Prostate gland (tissue), 2 donors: ENCODE results near the gene SLC12A3. TPM values are rescaled to one million over a fixed set of nuclear protein-coding genes. Genes with fewer than 3 reads are reported as not detected.

Experiments
- DNase-seq: peaks from one replicate; pipeline ENCODE4 v3.0.0-alpha.2; 2019; ENCODE audit warnings: low spot score
- H3K27ac ChIP-seq, 2 donors: fragments of 200-600 bp; sonication (generic); 2 replicates each; pipeline ENCODE4 v1.5.1; 2017 to 2019
- H3K27me3 ChIP-seq: fragments of 200-600 bp; sonication (generic); replicated peaks from 2 replicates; pipeline ENCODE4 v1.5.1; 2019; ENCODE audit not compliant: insufficient read depth
- H3K36me3 ChIP-seq, 2 donors: fragments of 200-600 bp; sonication (generic); 1 replicate in 1 of 2; 2 replicates in 1 of 2; pipeline versions ENCODE4 v1.5.1 to v1.8.1; 2017 to 2019
- H3K4me1 ChIP-seq: fragments of 200-600 bp; sonication (generic); replicated peaks from 2 replicates; pipeline ENCODE4 v1.5.1; 2019
- H3K4me3 ChIP-seq, 2 donors: fragments of 200-600 bp; sonication (generic); 2 replicates each; pipeline ENCODE4 v1.5.1; 2017 to 2019
- H3K9me3 ChIP-seq: fragments of 200-600 bp; sonication (generic); 2 replicates; pipeline ENCODE4 v1.5.1; 2017
- CTCF ChIP-seq, 4 experiments: fragments of 200-600 bp in 2 of 4; fragments of 450-650 bp in 2 of 4; sonication (generic) in 2 of 4; IDR thresholded peaks; 1 replicate in 3 of 4; 2 replicates in 1 of 4; pipeline ENCODE4 v1.5.1; 2016 to 2019; ENCODE audit warnings: antibody characterized with exemption in 4 of 4, mild to moderate bottlenecking in 2 of 4, moderate library complexity in 2 of 4
- POLR2A ChIP-seq: fragments of 450-650 bp; IDR thresholded peaks from one replicate; pipeline ENCODE4 v1.6.1; 2016; ENCODE audit warnings: antibody characterized with exemption, mild to moderate bottlenecking
- POLR2AphosphoS5 ChIP-seq: sonication (generic); formaldehyde crosslinking; IDR thresholded peaks from one replicate; pipeline ENCODE4 v1.6.1; 2017; ENCODE audit warnings: antibody characterized with exemption
- WGBS: methylation state at CpG from one replicate; pipeline ENCODE4 v1.1.5; 2018; 5-methylcytosine and 5-hydroxymethylcytosine counted together
- intact Hi-C: fragments of 100-400 bp; cut with DNase I; formaldehyde crosslinking; loops from one replicate; pipeline ENCODE4 v1.14.2; 2022
- total RNA-seq, 2 donors: library from RNA; depleted of rRNA; stranded (reverse); fragments of >200 nt; gene quantifications; one replicate each; pipeline ENCODE4 v1.1.0, GENCODE V29; 2016

SLC12A3 gene
- total RNA-seq, 2 donors from 2014 or later: 0.23 TPM; not detected in 1

DNA sequence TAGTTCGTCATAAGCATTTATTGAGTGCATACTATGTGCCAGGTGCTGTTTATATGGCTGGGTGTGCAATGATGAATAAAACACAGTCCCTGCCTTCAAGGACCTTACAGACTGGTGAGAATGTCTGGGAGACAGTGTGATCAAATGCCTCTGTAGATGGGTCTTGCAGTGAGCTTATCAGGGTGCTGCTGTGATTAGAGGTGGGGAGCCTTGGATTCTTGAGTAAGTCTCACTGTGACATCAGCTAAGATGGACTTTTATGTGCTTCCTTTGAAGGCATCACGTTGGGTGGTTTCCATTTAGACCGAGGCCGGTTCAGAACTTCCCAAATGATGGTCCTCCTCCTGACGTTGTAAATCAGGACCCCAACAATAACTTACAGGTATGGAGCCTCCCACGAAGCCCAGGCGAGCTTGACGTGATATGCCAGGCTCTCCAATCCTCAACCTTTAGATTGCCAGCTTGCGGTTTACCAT lies 76.9 kb downstream of the SLC12A3 start:
- TF ChIP-seq POLR2AphosphoS5 (no peak), POLR2A (no peak), CTCF (IDR thresholded peaks at IDR 0.05) (no peak)
- no peak for DNase-seq
- Histone ChIP-seq H3K9me3 (no peaks in the 10 kb centered on the region), H3K27ac (peak overlapping the region in 1 of 2 donors; percentile 33), H3K4me1 (peaks cover 8% of the 10 kb centered on the region), H3K36me3 (peaks cover 35 to 46% of the 10 kb centered on the region in 2 donors), H3K4me3 (no peak overlapping the region), H3K27me3 (no peaks in the 10 kb centered on the region)
- WGBS: 63% methylated on average over 9 of the region's 9 CpGs
- intact Hi-C loops: no loop called here

- DNase-seq: no peak
- intact Hi-C loops: no loop called here
- no peak overlapping the region for H3K4me3 ChIP-seq
- H3K4me1 ChIP-seq: peaks cover 8% of the 10 kb centered on the region
- no peaks in the 10 kb centered on the region for H3K27me3 ChIP-seq
- WGBS: 46% methylated on average over 6 of the region's 6 CpGs
- no peaks in the 10 kb centered on the region for H3K9me3 ChIP-seq
- H3K36me3 ChIP-seq: peaks cover 25 to 44% of the 10 kb centered on the region in 2 donors
- TF ChIP-seq POLR2AphosphoS5: no peak
- no peak for TF ChIP-seq POLR2A
- TF ChIP-seq CTCF (IDR thresholded peaks at IDR 0.05): no peak
- H3K27ac ChIP-seq: peak overlapping the region; percentile 10 to 42
Measured at GRCh38 chr16:56943761-56944375, 78.9 kb downstream of the SLC12A3 start.

GRCh38 chr16:56944954-56945839 lies 80.2 kb downstream of the SLC12A3 start:
- intact Hi-C loops: no loop called here
- no peak overlapping the region for H3K4me3 ChIP-seq
- no peaks in the 10 kb centered on the region for H3K27me3 ChIP-seq
- peaks cover 15 to 31% of the 10 kb centered on the region in 2 donors for H3K36me3 ChIP-seq
- WGBS: 35% methylated on average over 2 of the region's 2 CpGs
- H3K9me3 ChIP-seq: no peaks in the 10 kb centered on the region
- H3K27ac ChIP-seq: peak overlapping the region in 1 of 2 donors; percentile 42
- DNase-seq: no peak
- H3K4me1 ChIP-seq: peaks cover 8% of the 10 kb centered on the region
- no peak for TF ChIP-seq CTCF (IDR thresholded peaks at IDR 0.05)
- TF ChIP-seq POLR2AphosphoS5: peak; percentile 62

DNA sequence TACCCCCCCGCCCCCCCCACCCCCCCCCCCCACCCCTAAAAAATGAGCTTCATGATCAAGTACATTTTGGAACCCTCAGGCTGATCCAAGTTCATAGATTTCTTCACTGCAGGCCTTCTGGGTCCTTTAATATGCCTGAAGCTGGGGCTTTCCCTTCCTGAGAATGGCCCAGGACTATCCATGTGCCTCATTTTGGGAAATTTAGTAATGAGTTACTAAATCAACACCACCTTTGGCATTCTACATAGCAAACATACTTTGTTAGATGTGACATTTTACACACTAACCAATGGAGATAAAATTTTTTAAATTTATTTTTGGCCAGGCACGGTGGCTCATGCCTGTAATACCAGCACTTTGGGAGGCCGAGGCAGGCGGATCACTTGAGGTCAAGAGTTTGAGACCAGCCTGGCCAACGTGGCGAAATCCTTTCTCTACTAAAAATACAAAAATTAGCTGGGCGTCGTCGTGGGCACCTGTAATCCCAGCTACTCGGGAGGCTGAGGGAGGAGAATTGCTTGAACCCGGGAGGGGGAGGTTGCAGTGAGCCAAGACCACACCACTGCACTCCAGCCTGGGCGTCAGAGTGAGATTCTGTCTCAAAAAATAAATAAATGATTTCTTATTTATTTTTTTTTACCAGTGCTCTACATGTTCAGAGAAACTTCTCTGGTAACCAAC lies 81.0 kb downstream of the SLC12A3 start:
- no peak for DNase-seq
- 71% methylated on average over 12 of the region's 12 CpGs for WGBS
- no peak for TF ChIP-seq CTCF (IDR thresholded peaks at IDR 0.05)
- TF ChIP-seq POLR2A: no peak
- no peak for TF ChIP-seq POLR2AphosphoS5
- intact Hi-C loops: no loop called here
- Histone ChIP-seq H3K27me3 (no peaks in the 10 kb centered on the region), H3K27ac (peak overlapping the region in 1 of 2 donors; percentile 26), H3K4me3 (no peak overlapping the region), H3K9me3 (no peaks in the 10 kb centered on the region), H3K36me3 (peaks cover 10 to 27% of the 10 kb centered on the region in 2 donors), H3K4me1 (peaks cover 8% of the 10 kb centered on the region)
